ENCODE measurements around the gene HNRNPUL2. TPM values are rescaled to one million over a fixed set of nuclear protein-coding genes. Genes with fewer than 3 reads are reported as not detected.
"Not testable (repeated sequence)": the region's sequence is repeated elsewhere in the genome, so short reads cannot be mapped to it uniquely, and the experiment has no call there.

The HNRNPUL2 gene
- total RNA-seq, 3 donors from 2014 or later, result 45.3 to 49.4 (median 47.9) TPM

GRCh38 chr11:62702246-62702645, 25.0 kb downstream of the HNRNPUL2 start:
- ATAC-seq (no peak), DNase-seq (no peak)
- no peak overlapping the region for H3K4me3 Mint-ChIP-seq
- peaks cover 20% of the 10 kb centered on the region for H3K4me1 Mint-ChIP-seq (ENCODE audit: low read depth)
- H3K9me3 Mint-ChIP-seq, result no peaks in the 10 kb centered on the region
- peaks cover 5% of the 10 kb centered on the region for H3K36me3 Mint-ChIP-seq (ENCODE audit: insufficient read depth)
- no peaks in the 10 kb centered on the region for H3K27me3 Mint-ChIP-seq (ENCODE audit: low read depth)

DNA sequence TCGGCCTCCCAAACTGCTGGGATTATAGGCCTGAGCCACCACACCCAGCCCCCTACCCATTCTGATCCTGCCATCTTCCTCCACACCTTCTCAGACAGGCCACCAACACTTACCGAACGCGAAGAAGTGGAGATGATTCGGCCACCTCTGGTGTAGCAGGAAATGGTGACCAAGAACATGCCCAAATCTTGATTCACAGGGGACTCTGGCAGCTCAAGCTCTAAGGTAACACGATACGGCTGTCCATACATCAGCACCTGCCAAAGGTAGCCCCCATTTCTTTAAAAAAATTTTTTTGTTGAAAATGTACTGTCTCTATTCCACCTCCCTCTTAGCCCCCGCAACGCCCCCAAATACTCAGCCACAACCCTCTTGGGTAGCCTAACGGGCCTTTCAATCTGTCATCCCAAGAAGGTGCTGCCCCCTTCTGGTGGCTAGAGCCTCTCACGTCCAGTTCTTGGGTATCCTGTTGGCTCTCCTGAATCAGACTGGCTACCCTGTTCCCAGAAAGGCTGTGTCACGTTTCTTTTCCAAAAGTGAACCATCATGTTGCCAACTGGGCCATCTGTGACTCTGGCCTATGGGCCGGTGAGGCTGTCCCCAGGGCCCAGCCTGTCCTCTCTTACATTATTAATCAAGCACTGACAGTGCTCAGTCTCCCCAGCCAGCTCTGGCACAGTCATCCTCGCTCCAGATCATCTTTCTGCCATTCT, 32.6 kb downstream of the HNRNPUL2 start:
- ATAC-seq (peak; percentile 93 to 96), DNase-seq (peak; percentile 75)
- no peak overlapping the region for H3K4me3 Mint-ChIP-seq
- peaks cover 6% of the 10 kb centered on the region for H3K4me1 Mint-ChIP-seq (ENCODE audit: low read depth)
- H3K9me3 Mint-ChIP-seq, result no peaks in the 10 kb centered on the region
- H3K27me3 Mint-ChIP-seq (ENCODE audit: low read depth), result no peaks in the 10 kb centered on the region
- H3K36me3 Mint-ChIP-seq (ENCODE audit: insufficient read depth), result peaks cover 20% of the 10 kb centered on the region

- H3K9me3 Mint-ChIP-seq; DNase-seq; ATAC-seq; H3K27me3 Mint-ChIP-seq (ENCODE audit: low read depth); H3K4me3 Mint-ChIP-seq; H3K4me1 Mint-ChIP-seq (ENCODE audit: low read depth): not testable (repeated sequence)
- peaks cover 20% of the 10 kb centered on the region for H3K36me3 Mint-ChIP-seq (ENCODE audit: insufficient read depth)
Observed at GRCh38 chr11:62693624-62694023, 33.6 kb downstream of the HNRNPUL2 start.

DNA sequence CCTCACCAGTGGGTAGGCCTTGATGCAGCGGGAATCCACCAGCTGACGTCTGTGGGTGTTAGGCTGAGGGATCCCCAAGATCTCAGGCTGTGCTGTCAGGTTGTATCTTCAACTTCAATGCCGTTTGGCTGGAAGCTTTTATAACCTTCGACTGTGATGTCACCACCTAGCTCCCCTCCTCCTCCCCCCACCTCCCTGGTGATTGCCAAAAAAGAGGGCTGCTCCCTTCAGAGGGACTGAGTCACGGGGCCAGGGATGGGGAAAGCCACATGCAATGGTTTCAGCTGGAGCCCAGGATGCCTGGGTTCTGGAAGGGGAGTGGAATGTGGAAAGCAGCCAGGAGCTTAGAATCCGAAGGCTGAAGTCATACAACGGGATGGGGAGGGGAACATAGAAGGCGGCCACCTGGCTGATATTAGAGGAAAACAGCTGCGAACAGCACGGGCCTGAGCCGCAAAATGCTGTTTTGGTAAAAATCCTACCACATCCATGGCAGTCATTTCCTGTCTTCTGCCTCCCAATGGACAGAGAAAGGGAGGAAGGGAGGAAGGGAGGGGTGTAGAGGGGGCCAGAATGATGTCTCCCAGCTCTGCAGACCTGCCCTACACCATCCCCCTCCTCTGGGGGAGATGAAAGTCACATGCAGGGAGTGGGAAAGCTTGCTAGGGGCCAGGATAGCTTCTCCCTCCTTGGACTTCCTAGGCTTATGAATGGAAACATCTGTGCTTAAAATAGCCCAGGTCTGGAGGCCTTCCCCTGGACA, 37.7 kb downstream of the HNRNPUL2 start, which contains the start of gene LRRN4CL:
TSS of gene LRRN4CL (minus strand) at position 110 of the 763 bp plus-strand sequence. CDS start 1,022 bp downstream, outside the sequence.
- ATAC-seq, result no peak
- DNase-seq, result no peak
- Mint-ChIP-seq H3K4me3 (no peak within 1 kb of the TSS), H3K36me3 (ENCODE audit: insufficient read depth) (peaks cover 16% of the 10 kb centered on the region), H3K9me3 (no peaks in the 10 kb centered on the region), H3K27me3 (ENCODE audit: low read depth) (peaks cover 4% of the 10 kb centered on the region), H3K4me1 (ENCODE audit: low read depth) (peaks cover 1% of the 10 kb centered on the region)

GRCh38 chr11:62688491-62688890, 38.8 kb downstream of the HNRNPUL2 start:
- no peak for DNase-seq
- no peaks in the 10 kb centered on the region for H3K9me3 Mint-ChIP-seq
- no peak overlapping the region for H3K4me3 Mint-ChIP-seq
- no peaks in the 10 kb centered on the region for H3K4me1 Mint-ChIP-seq (ENCODE audit: low read depth)
- H3K27me3 Mint-ChIP-seq (ENCODE audit: low read depth), result peaks cover 4% of the 10 kb centered on the region
- peaks cover 16% of the 10 kb centered on the region for H3K36me3 Mint-ChIP-seq (ENCODE audit: insufficient read depth)
- no peak for ATAC-seq

- H3K9me3 Mint-ChIP-seq, result no peaks in the 10 kb centered on the region
- no peak overlapping the region for H3K4me3 Mint-ChIP-seq
- no peak for DNase-seq
- H3K27me3 Mint-ChIP-seq (ENCODE audit: low read depth), result peaks cover 4% of the 10 kb centered on the region
- ATAC-seq, result peak in 1 of 2 donors; percentile 37
- H3K36me3 Mint-ChIP-seq (ENCODE audit: insufficient read depth), result peaks cover 14% of the 10 kb centered on the region
- no peaks in the 10 kb centered on the region for H3K4me1 Mint-ChIP-seq (ENCODE audit: low read depth)
Observed at GRCh38 chr11:62687508-62688396, 39.5 kb downstream of the HNRNPUL2 start.

- Mint-ChIP-seq H3K4me1 (ENCODE audit: low read depth) (peaks cover 17% of the 10 kb centered on the region), H3K27me3 (ENCODE audit: low read depth) (no peaks in the 10 kb centered on the region), H3K9me3 (no peaks in the 10 kb centered on the region), H3K4me3 (no peak overlapping the region), H3K36me3 (ENCODE audit: insufficient read depth) (peaks cover 8% of the 10 kb centered on the region)
- ATAC-seq, result no peak
- no peak for DNase-seq
Observed at GRCh38 chr11:62682518-62682917, 44.7 kb downstream of the HNRNPUL2 start.

DNA sequence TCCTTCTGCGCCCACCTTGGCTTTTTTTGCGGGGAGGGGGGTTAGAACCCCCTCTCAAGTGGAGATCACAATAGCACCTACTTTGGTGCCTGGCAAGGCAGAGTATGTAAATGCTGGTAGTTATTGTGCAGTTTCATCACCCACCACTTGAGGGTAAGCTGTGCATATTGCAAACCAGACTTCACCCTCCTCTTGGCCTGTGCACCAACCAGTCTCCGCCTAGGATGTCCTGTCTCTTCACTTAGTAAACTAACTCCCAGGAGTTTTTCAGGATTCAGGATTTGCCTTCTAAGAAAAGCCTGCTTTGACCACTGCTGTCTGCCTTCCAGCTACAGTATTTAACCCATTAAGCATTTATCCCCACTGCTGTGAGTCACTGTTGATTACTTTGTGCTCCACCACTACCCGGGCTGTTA, 46.4 kb downstream of the HNRNPUL2 start:
- H3K27me3 Mint-ChIP-seq (ENCODE audit: low read depth), result no peaks in the 10 kb centered on the region
- H3K36me3 Mint-ChIP-seq (ENCODE audit: insufficient read depth), result peaks cover 11% of the 10 kb centered on the region
- DNase-seq (no peak), ATAC-seq (peak; percentile 64 to 70)
- no peaks in the 10 kb centered on the region for H3K9me3 Mint-ChIP-seq
- peak overlapping the region; percentile 64 for H3K4me3 Mint-ChIP-seq
- peaks cover 25% of the 10 kb centered on the region for H3K4me1 Mint-ChIP-seq (ENCODE audit: low read depth)

GRCh38 chr11:62678770-62679696, 48.2 kb downstream of the HNRNPUL2 start, which contains the start of gene UBXN1:
TSS of gene UBXN1 (minus strand) at chr11:62679073. CDS start at chr11:62678923, 150 bp downstream.
- Mint-ChIP-seq H3K36me3 (ENCODE audit: insufficient read depth) (peaks cover 13% of the 10 kb centered on the region), H3K27me3 (ENCODE audit: low read depth) (no peaks in the 10 kb centered on the region), H3K4me3 (peak within 1 kb of the TSS; percentile 90), H3K4me1 (ENCODE audit: low read depth) (peaks cover 26% of the 10 kb centered on the region), H3K9me3 (no peaks in the 10 kb centered on the region)
- peak; percentile 78 for DNase-seq
- peak; percentile 86 to 90 for ATAC-seq

- ATAC-seq (no peak), DNase-seq (no peak)
- H3K4me1 Mint-ChIP-seq (ENCODE audit: low read depth), result peaks cover 26% of the 10 kb centered on the region
- H3K9me3 Mint-ChIP-seq, result no peaks in the 10 kb centered on the region
- peaks cover 13% of the 10 kb centered on the region for H3K36me3 Mint-ChIP-seq (ENCODE audit: insufficient read depth)
- H3K27me3 Mint-ChIP-seq (ENCODE audit: low read depth), result no peaks in the 10 kb centered on the region
- H3K4me3 Mint-ChIP-seq, result peak overlapping the region; percentile 90
Observed at GRCh38 chr11:62678433-62678769, 48.9 kb downstream of the HNRNPUL2 start.

DNA sequence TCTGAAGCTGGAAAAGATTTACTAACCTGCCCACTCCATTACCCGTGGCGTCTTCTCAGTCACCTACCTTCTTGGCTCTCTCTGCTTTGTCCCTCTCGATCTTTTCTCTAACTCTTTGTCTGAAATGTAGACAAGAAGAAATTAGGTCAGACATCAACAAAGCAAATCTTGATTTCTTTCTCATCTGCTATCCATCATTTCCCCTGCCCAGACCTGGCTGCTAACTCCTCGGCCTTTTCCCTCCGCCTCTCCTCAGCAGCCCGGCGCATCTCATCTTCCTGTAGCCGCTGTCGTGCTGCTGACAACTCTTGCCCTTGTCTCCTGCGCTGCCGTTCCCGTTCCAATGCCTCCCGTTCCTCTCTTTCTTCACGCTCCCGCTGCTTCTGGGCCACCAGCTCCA, 49.5 kb downstream of the HNRNPUL2 start:
- Mint-ChIP-seq H3K9me3 (no peaks in the 10 kb centered on the region), H3K36me3 (ENCODE audit: insufficient read depth) (peaks cover 13% of the 10 kb centered on the region), H3K4me3 (peak overlapping the region; percentile 90), H3K4me1 (ENCODE audit: low read depth) (peaks cover 29% of the 10 kb centered on the region), H3K27me3 (ENCODE audit: low read depth) (no peaks in the 10 kb centered on the region)
- DNase-seq (no peak), ATAC-seq (no peak)

DNA sequence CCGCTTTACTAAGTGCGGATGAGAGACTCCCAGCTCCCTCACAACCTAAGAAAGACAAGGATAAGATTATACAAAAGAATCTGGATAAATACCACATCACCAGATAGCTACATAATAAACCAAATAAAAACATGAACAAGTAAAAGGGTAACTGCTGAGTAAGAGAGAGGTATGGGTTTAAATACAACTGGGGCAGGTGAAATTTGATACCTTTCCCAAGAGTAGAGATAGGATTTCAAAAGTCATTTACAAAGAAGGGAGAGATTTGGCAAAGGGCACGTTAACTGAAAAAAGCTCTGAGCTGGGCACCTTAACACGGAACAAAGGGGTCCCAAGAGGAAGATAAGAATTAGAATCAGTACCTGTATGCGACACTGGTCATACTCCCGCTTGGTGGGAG, 50.1 kb downstream of the HNRNPUL2 start:
- Mint-ChIP-seq H3K4me1 (ENCODE audit: low read depth) (peaks cover 33% of the 10 kb centered on the region), H3K27me3 (ENCODE audit: low read depth) (no peaks in the 10 kb centered on the region), H3K4me3 (peak overlapping the region; percentile 90), H3K36me3 (ENCODE audit: insufficient read depth) (peaks cover 13% of the 10 kb centered on the region), H3K9me3 (no peaks in the 10 kb centered on the region)
- DNase-seq (no peak), ATAC-seq (no peak)

DNA sequence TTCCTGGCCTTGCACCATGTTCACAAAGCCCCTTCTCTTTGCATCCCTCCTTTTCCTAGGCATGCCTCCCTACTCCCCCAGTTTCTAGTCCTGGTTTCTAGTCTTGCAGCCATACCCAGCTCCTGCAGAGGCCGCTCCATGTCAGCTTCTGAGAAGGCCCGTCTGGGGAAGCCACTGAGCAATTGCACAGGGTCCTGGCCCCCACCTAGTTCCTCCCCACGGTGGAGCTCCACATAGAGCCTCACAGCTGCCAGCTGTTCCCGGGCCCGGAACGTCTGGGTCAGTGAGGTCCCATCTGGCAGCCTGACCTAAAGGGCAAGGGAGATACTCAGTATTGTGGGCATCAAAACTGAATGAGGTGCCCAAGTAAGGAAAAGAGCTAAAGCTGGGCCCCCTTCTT, 50.6 kb downstream of the HNRNPUL2 start:
- H3K36me3 Mint-ChIP-seq (ENCODE audit: insufficient read depth), result peaks cover 13% of the 10 kb centered on the region
- H3K27me3 Mint-ChIP-seq (ENCODE audit: low read depth), result no peaks in the 10 kb centered on the region
- no peak for DNase-seq
- no peaks in the 10 kb centered on the region for H3K9me3 Mint-ChIP-seq
- H3K4me3 Mint-ChIP-seq, result peak overlapping the region; percentile 90
- no peak for ATAC-seq
- H3K4me1 Mint-ChIP-seq (ENCODE audit: low read depth), result peaks cover 35% of the 10 kb centered on the region

All from activated T-cell treated with anti-CD3 and anti-CD28 coated beads, Interleukin-2, amount 50 U/mL, for 4 hours (primary cell).